GM18520 (cell line): ENCODE data around the gene CAMK2D.

Experiments used
- ATAC-seq: cut with Tn5 transposase; IDR thresholded peaks from one replicate; pipeline ENCODE4 v1.9.1; 2021; ENCODE audit not compliant: unreplicated experiment

Gene CAMK2D

GRCh38 chr4:113537628-113538027, 223.9 kb downstream of the CAMK2D start:
- ATAC-seq, result no peak

- ATAC-seq, result no peak
These were observed 224.3 kb downstream of the CAMK2D start for GRCh38 chr4:113537203-113537602.

- ATAC-seq, result no peak
These were observed 226.8 kb downstream of the CAMK2D start for GRCh38 chr4:113534711-113535110.

- no peak for ATAC-seq
These were observed 230.0 kb downstream of the CAMK2D start for GRCh38 chr4:113531572-113531971.

- no peak for ATAC-seq
These were observed 233.1 kb downstream of the CAMK2D start for GRCh38 chr4:113528395-113528794.

- ATAC-seq, result no peak
These were observed 236.0 kb downstream of the CAMK2D start for GRCh38 chr4:113525521-113525920.

- peak; percentile 13 for ATAC-seq
These were observed 236.9 kb downstream of the CAMK2D start for GRCh38 chr4:113524505-113525186.

GRCh38 chr4:113524096-113524495, 237.4 kb downstream of the CAMK2D start:
- peak; percentile 94 for ATAC-seq

- no peak for ATAC-seq
These were observed 239.1 kb downstream of the CAMK2D start for GRCh38 chr4:113522433-113522832.

- no peak for ATAC-seq
These were observed 248.2 kb downstream of the CAMK2D start for GRCh38 chr4:113513382-113513781.

GRCh38 chr4:113512880-113513279, 248.7 kb downstream of the CAMK2D start:
- ATAC-seq, result no peak

GRCh38 chr4:113511944-113512343, 249.6 kb downstream of the CAMK2D start:
- no peak for ATAC-seq

- ATAC-seq, result no peak
These were observed 251.7 kb downstream of the CAMK2D start for GRCh38 chr4:113509851-113510250.

- ATAC-seq, result no peak
These were observed 256.5 kb downstream of the CAMK2D start for GRCh38 chr4:113505044-113505443.

GRCh38 chr4:113504422-113504821, 257.1 kb downstream of the CAMK2D start:
- no peak for ATAC-seq

- no peak for ATAC-seq
These were observed 257.8 kb downstream of the CAMK2D start for GRCh38 chr4:113503691-113504090.

GRCh38 chr4:113502906-113503305, 258.6 kb downstream of the CAMK2D start:
- ATAC-seq, result no peak

GRCh38 chr4:113502476-113502875, 259.1 kb downstream of the CAMK2D start:
- ATAC-seq, result no peak

- ATAC-seq, result no peak
These were observed 261.1 kb downstream of the CAMK2D start for GRCh38 chr4:113500424-113500823.

GRCh38 chr4:113499696-113500095, 261.8 kb downstream of the CAMK2D start:
- ATAC-seq, result no peak

- ATAC-seq, result no peak
These were observed 262.4 kb downstream of the CAMK2D start for GRCh38 chr4:113499166-113499565.

- ATAC-seq, result no peak
These were observed 264.2 kb downstream of the CAMK2D start for GRCh38 chr4:113497154-113497884.

GRCh38 chr4:113496698-113497097, 264.8 kb downstream of the CAMK2D start:
- ATAC-seq, result no peak
